Activated CD4-positive, alpha-beta T cell treated with anti-CD3 and anti-CD28 coated beads, Interleukin-2, amount 50 U/mL, for 48 hours (primary cell): ENCODE results near the gene RORB.

ENCODE experiments used
- DNase-seq, 2 experiments: peaks; one replicate each; pipeline ENCODE4 v3.0.0-alpha.2; 2020

Gene RORB

DNA sequence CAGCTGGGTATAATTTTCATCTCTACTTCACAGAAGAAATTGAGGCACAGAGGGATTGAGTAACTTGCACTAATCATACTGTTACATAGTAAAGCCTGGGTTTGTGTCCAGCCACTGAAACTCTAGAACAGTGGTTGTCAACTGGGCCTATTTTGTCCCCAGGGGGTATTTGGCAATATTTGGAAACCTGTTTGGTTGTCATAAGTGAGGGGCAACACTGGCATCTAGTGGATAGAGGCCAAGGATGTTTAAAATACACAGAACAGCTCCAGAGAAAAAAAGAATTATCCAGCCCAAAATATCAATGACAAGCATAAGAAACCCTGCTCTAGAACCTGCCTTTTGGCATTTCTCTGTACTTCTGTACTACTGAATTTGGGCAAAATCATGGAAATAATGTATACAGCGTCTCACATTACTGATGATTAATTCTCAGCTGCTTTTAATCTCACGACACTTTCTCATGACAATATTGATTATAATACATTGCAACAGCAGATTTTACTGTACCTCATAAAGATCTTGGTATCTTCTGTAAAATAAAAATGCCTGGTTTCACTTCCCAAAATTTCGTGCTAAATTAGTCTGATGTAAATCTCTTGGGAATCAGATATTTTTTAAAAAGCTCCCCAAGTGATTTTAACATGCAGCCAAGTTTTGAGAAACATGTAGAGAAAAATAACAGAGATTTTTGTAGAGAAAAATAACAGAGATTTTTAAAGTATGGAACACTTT lies 112.7 kb downstream of the RORB start:
- no peak for DNase-seq

DNA sequence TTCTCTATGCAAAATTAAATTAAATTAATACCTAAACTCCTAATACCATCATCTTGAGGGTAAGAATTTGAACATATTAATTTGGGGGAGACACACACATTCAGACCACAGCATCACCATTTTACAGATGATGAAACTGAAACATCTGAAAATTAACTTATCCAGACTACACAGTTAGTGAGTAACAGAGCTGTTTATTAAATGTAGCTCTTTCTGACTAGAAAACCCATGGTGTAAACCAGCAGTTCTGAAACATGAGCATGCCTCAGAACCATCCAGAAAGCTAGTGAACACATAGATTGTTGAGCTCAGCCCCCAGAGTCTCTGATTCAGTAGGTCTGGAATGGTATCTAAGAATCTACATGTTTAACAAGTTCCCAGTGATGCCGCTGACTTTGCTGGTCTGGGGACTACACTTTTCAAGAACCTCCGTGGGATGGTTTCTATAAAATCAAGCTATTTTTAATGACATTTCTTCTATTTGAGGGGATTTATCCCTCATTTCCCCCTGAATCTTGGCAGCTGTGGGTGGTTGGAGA lies 113.5 kb downstream of the RORB start:
- DNase-seq: no peak

DNA sequence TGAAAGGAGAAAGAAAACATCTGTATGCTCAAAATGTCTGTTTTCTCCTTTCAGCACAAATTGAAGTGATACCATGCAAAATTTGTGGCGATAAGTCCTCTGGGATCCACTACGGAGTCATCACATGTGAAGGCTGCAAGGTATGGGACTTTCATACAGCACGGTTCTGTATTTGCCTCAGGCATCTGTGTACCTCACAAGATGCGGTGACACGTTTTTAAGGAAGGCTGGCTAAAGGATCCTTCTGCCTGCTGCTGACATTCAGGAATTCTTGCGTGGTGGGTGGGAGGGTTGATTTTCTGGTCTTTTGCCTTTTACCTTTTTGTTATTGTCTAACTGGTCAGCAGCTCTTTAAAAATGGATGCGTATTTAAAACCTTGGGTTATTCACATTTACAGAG lies 133.1 kb downstream of the RORB start:
- DNase-seq: no peak

DNA sequence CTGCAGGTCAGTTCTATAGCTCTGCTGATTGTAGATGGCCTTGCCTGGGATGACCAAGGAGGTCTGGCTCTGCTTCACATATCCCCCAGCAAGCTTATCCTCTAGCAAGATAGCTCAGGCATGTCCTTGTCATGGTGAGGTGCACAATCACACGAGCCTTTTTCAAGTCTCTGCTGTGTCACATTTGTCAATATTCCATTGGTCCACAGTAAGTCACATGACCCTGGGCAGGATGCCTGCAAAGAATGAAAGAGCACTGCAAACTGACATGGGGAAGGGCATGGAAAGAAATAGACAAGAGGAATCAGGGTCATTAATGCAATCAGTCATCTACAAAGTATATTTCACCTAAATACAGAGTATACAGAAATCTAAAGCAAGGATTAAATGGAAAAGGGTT lies 142.0 kb downstream of the RORB start:
- no peak for DNase-seq

GRCh38 chr9:74642376-74642775 lies 145.2 kb downstream of the RORB start:
- no peak for DNase-seq

DNA sequence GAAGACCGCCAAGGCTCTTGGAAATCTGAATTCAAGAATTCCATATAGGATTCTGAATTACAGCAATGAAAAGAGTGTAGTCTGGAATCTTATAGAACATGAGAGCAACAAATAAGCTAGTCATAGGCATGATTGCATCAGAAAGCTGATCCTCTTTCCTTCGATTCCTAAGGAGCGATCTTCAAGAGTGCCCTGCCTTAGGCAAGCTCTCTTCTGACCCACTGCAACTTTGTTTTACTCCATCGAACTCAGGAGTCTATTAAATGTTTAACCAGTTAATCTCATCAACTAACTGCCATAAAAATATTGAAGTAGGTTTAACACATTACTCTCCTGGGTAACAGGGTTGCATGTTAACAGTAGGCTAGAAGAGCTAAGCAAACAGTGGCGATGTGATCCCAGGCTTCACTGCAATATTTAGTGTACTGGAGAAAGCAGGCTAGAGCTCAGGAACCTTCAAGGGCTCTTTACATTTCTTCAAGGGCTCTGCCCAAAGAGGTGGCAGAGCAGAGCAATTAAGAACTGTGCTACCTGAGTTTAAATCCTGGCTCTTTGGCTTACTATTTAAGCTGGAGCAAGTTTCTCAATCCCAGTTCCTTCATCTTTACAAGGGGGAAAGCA lies 146.3 kb downstream of the RORB start:
- no peak for DNase-seq

GRCh38 chr9:74644023-74644422 lies 146.9 kb downstream of the RORB start:
- no peak for DNase-seq

DNA sequence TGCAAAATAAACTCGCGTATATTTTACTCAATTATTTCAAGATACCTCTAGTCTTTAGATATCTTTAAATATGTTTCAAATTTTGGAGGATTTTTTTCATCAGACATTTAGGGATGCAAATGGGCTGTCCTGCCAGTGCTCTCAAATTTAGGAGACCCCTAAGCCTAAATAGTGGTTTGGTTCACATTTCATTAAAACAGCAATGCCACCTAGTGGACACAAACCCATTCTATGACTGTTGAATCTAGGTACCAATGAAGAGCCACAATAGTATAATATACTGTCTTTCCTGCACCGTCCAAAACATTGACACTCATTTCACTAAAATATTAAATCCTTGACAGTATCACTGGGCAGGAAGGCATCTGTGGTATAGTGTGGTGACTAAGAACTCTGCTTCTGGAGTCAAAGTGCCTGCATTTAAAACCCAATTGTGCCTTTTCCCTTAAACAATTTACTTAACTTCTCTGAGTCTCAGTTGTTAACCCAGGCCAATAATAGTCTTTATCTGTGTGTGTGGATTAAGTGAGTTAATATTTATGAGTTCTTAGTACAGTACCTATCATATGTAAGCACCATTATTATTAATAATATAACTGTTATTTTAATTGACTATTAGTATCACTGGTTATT lies 148.0 kb downstream of the RORB start:
- DNase-seq: no peak

DNA sequence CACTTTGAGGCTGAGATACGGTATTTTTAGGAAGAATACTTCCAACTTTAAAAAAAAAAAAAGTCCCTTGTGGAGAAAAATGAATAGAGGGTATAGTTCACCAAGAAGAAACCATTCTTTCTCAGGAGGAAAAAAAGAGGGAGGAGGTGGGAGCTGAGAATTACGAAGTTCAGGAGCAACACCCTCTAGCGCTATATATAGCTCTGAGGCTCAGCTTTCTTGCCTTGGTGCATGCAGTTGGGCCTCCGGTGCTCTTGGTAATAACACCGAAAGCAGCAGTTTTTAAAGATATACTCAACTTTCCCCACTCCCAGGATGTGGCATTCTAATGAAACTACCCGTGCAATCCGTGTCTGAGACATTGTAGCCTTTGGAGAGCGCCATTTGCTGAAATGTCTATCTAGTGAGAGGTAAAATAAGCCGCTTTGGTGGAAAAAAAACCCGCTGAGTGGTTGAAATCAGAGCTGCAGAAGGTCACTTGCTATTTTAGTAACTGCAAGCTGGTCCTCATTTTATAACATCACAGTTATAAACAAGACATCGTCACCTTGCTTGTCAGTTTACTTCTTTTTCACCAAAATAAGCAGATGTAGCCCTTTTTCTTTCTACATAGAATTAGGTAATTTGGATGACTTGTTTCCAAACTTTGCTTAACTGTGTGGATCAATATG lies 156.4 kb downstream of the RORB start:
- DNase-seq: no peak

- no peak for DNase-seq
Observed at GRCh38 chr9:74662674-74663073, 165.5 kb downstream of the RORB start.

GRCh38 chr9:74663439-74663838 lies 166.3 kb downstream of the RORB start:
- DNase-seq: no peak

GRCh38 chr9:74666625-74667316 lies 169.6 kb downstream of the RORB start:
- DNase-seq: no peak

- DNase-seq: no peak
Observed at GRCh38 chr9:74672237-74672636, 175.1 kb downstream of the RORB start.

GRCh38 chr9:74674077-74674476 lies 176.9 kb downstream of the RORB start:
- DNase-seq: no peak

- DNase-seq: no peak
Observed at GRCh38 chr9:74681906-74682305, 184.8 kb downstream of the RORB start.

DNA sequence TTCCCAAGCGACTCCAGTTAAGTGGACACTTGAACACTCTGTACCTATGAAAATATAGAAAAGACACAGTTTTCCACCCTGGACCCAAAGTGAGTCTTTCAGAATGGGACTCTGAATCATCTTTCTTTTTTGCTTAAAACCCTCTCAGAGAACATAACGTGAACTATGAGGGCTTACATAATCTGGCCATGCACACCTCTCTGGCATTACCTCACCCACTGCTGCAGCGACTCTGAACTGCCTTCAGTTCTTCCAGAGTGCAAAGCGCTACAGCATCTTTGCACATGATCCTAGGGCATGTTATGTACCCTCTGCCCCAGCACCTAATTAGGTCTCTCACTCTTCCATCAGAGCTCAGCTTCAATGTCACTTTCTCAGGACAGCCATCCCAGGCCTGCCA lies 186.2 kb downstream of the RORB start:
- DNase-seq: no peak

- DNase-seq: no peak
Observed at GRCh38 chr9:74691058-74691457, 193.9 kb downstream of the RORB start.

GRCh38 chr9:74696520-74696919 lies 199.4 kb downstream of the RORB start:
- no peak for DNase-seq

- no peak for DNase-seq
Observed at GRCh38 chr9:74697535-74697934, 200.4 kb downstream of the RORB start.

DNA sequence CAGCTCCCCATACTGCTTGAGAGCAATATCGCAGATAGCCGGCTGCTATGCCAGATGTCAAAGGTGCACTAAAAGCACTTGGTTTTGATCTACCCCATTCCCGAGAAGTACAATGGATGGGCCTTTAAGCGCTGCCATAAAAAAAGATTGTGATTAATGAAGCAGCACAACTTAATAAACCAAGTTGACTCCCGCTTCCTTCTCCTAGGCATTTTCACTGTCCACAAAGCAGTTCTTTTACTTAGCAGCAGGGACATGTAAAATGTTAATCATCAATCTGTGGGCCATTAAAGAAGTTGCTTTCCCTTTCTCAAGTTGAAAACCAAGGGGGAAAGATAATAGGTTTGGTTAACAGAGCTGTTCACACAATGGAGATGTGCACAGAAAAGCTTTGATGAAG lies 214.2 kb downstream of the RORB start:
- no peak for DNase-seq

DNA sequence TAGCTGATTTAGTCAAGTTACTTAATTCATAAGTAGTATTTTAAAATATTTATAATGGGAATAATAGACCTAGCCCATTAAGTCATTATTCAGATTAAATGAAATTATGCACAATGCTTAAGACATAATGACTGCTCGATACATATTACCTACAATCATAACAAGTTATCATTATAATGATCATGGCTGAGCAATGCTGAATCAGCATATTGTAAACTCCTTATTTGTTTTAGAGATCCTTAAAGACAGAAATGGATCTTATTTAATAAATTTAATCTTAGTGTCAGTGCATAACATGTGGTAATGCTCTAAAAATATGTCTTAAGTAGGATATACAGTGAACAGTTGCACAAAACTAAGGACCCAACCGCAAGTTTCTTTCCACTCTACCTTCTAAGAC lies 221.6 kb downstream of the RORB start:
- DNase-seq: no peak

- no peak for DNase-seq
Observed at GRCh38 chr9:74719306-74719705, 222.2 kb downstream of the RORB start.
